SK-N-MC (cell line): ENCODE measurements around the gene NRN1L.

Experiments used
- EZH2 ChIP-seq: fragments of 200-600 bp; sonication (generic); IDR thresholded peaks from one replicate; pipeline ENCODE4 v1.6.1; 2017; ENCODE audit warnings: antibody characterized with exemption
- POLR2AphosphoS5 ChIP-seq: IDR thresholded peaks from 2 replicates; pipeline ENCODE4 v1.6.1; 2012; ENCODE audit warnings: mild to moderate bottlenecking, low read depth, low read length, borderline replicate concordance

DNA sequence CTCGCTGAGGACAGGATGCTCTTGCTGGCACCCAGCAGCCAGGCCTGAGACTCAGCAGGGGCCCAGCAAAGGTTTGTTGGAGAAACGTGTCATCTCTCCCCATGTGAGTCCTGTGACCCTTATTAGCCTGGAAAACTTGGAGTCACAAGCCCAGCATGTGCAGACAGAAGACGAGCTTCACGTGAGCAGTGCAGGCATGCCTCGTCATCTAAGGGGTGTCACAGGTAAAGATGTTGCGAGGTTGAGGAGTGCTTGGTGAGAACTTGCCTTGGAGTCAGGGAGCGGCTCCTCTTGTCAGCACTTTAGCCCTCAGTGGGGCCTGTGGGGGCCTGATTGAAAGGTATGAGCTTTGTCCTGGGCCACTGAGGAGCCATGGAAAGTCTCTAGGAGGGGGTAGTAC, 49.1 kb downstream of the NRN1L start:
- TF ChIP-seq POLR2AphosphoS5 (no peak), EZH2 (no peak)
